Retina (tissue), 1 donor: ENCODE results near the gene BTC.
"Not testable (repeated sequence)": the region's sequence is repeated elsewhere in the genome, so short reads cannot be mapped to it uniquely, and the experiment has no call there.

Experiments used
- DNase-seq: peaks from one replicate; pipeline ENCODE4 v3.0.0-alpha.2; 2016

Gene BTC, protein sequence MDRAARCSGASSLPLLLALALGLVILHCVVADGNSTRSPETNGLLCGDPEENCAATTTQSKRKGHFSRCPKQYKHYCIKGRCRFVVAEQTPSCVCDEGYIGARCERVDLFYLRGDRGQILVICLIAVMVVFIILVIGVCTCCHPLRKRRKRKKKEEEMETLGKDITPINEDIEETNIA

DNA sequence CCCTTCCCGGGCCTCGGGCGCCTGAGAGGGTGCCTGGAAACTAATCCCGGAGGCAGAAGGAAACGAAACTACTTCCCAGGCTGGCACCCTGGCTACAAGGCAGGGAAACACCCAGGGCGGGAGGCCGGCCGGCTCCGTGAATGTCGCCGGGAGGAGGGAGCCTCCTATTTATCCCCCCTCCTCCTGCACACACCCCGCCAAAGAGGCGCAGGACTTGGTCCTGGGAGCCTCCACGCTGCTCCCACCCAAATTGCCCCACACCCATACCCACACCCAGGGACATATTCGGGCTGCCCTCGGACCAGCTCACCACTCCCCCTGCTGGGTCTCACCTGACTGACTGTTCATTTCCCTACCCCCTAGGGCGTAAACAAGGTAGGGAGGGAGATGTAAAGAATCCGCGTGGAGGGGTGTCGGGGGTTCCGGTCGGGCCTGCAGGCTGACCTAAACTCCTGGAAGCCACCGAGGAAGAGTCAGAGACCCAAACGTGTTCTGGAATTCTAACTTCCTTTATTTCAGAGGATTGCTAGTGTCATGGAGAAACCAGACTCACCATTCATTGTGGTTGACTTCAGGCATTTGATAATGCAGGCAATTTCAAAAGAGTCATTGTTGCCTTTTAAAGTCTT is at the start of gene BTC:
Gene BTC (minus strand): TSS at position 142 of the 629 bp plus-strand sequence. CDS start 198 bp downstream, outside the sequence.
- DNase-seq, result no peak

DNA sequence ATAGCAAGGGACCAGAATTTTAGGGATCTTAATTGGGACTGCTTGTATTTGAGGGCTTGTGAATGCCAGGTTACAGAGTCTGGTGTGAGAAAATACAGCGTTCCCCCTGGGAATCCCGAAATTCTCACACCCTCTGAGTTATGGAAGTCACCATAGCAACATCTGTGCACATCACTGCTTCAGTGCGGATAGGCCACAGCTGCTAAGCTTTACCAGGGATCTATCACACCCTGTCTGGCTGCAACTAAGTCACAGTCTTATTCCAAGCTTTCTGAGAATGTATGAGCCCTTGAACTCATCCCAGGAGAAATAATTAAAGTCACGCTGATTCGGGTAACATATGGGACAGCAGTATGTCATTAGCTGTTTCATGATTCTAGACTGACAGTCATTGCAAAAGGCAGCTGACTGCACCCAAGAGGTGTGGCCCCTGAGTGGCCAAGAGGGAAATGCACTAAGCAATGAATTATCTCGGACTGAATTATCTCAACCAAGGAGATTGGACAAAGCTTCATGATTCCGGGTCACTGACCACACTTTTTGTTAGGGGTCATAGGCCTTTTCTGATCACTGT is 46.7 kb upstream of the BTC start:
- DNase-seq, result peak; percentile 39

DNA sequence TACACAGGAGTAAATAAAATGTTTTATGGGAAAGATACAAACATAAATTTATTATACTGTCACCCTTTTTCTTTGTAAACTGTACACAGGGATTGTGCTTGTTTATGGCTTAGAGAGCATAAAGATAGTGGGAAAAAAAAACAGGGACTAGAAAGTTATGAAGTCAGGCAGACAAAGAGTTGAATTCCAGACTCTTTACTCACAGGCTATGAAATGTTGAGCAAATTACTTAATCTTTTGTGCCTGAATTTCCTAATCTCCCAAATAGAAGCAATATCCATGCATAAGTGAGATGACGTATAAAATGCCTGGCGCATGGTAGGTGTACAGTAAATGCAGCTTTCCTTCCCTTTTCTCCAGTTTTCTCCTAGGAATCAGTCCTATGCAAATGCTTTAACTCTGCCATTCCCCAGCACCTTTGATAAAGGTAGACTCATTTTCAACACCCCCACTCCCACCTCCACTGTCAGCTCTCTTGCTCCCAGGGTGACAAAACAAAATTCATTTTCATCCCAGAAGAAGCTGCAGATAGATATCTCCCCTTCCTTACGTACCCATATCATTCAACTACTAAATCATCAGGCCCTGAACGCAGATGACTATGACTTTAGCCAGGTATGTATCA is 44.5 kb upstream of the BTC start:
- DNase-seq, result no peak

DNA sequence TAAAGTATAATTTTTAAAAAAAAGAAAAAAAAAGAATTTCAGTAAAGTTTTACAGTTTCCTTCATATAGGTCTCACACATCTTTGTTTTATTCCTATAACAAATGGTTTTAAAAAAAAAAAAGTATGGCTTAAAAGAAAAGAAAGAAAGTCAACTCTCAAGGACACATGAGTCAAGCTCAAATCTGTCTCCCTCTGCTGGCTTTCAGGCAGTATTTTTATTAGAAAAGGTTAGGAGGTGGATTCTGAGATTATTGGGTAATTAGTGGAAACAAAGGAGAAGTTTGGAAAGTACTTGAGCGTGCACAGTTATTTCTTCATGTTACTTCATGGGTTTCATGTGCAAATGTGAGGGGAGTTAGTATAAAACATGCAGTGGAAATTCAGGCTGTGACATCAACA is 36.6 kb upstream of the BTC start:
- no peak for DNase-seq

DNA sequence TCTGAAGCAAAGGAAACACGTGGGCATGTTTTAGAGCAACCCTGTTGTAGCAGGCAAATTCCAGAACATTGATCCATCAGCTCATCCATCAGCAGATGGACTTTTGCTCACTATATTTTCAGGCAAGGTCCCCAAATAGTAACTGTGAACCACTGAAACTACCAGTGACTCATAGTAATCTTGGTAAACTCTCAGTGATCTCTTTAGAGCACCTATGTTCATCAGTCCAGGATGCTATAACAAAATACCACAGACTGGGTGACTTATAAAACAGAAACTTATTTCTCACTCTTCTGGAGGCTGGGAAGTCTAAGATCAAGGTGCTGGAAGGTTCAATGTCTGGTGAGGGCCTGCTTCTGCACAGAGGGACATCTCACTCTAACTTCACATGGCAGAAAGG is 28.9 kb upstream of the BTC start:
- no peak for DNase-seq

DNA sequence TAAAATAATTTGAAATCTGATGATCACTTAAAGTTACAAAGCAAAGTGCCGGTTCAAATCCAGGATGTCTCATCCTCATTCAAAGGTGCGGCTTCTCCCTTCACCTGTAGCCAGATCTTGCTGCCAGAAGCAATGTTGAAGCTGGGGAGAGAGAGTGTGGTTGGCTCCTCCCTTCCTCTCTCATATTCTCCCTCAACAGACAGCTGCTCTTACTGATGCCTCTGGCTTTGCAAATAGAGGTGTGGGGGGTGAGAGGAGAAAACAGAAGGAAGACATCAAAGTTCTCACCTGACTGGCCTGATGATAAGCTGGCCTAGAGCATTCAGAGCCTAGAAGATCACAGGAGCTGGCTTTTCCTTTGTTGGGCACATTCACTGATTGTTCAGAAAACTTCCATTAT is 28.3 kb upstream of the BTC start:
- DNase-seq, result no peak

DNA sequence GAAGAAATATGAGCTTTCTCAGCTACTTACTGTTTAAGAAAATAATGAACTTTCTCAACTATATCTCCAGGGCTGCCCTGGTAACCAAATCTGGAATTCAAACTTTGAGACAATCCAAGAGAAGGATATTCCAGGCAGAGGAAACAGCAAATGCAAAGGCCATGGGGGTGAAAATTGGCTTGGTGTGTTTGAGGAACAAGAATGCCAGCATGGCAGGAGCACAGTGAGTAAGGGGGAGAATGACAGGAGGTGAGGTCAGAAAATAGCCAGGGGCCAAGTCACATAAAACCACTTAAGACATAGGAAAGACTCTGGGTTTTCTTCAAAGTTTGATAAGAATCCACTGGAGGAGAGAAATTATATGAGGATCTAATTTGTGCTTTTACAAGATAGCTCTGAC is 27.2 kb upstream of the BTC start:
- DNase-seq, result no peak

DNA sequence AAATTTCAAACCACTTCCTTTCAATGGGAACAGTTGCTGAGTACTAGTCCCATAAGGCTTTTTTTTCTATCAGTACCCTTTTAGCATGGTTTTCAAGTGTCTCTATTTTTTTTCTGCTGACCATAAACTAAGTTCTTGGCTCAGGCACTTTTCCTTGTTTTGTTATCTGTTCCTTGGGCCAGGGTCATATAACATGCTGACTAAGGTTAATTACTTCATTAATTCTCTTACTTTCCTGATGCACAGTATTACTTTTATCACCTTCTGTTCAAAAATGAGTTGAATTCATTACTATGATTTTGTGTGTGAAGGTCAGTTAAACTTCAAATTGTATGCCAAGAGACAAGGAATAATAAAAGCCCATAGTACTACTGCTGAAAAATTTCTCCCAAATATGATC is 19.7 kb upstream of the BTC start:
- DNase-seq, result no peak

DNA sequence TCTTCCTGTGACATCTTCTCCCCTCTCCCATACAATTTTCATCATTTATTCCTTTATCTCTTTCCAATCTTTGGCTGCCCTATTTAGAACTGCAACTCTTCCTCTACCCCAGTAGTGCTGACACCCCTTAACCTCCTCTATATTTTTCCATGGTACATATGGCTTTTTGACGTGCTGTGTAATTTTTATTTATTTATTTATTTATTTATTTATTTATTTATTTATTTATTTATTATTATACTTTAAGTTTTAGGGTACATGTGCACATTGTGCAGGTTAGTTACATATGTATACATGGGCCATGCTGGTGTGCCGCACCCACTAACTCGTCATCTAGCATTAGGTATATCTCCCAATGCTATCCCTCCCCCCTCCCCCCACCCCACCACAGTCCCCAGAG is 17.7 kb upstream of the BTC start:
- not testable (repeated sequence) for DNase-seq

DNA sequence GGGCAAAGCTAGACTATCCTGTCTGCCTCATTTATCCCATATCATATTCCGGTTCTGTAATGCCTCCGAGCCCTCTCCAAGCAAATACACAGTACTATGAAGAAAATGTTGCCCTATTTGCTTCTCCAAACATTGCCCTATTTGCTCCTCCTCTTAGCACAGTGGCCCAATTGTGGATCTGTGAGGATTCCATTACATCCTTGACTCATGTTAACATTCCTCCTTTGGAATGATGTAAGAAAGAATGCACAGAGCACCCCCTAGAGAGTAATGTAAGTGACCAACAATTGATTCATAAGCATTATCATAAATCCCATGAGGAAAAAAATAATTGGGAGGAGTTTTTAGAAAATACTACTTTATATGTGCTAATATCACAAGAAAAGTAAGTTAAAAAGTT is 11.3 kb upstream of the BTC start:
- DNase-seq, result no peak

DNA sequence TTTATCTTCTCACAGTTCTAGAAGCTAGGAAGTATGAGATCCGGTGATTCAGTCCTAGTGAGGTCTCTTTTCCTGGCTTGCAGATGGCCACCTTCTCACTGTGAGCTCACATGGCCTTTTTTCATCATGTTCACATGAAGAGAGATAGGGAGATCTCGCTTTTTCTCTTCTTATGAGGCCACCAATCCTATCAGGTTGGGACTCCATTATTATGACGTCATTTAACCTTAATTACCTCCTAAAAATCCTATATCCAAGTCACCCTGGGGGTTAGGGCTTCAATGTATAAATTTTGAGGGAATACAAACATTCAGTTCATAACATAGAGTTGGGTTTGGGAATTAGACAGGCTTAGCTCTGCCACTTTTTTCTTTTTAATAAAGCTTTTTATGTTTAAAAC is 6.0 kb upstream of the BTC start:
- no peak for DNase-seq

DNA sequence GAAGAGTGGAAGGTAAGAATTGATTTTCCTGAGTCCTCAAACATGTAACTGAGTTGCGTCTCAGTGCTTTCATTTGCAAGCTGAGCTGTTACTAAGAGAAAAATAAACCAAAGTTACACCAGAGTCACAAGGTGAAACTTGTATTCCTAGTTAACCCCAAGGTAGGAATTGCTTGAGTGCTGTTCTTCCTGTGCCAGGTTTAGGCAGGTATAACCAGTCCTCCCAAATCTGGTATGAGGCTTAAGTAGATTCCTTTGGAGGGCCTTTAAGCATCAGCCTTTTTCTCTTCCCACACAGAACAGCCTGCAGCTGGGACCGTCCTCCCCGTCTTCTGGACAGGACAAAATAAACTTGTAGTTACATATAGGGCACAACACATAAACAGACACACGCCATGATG is 2.3 kb upstream of the BTC start:
- no peak for DNase-seq

DNA sequence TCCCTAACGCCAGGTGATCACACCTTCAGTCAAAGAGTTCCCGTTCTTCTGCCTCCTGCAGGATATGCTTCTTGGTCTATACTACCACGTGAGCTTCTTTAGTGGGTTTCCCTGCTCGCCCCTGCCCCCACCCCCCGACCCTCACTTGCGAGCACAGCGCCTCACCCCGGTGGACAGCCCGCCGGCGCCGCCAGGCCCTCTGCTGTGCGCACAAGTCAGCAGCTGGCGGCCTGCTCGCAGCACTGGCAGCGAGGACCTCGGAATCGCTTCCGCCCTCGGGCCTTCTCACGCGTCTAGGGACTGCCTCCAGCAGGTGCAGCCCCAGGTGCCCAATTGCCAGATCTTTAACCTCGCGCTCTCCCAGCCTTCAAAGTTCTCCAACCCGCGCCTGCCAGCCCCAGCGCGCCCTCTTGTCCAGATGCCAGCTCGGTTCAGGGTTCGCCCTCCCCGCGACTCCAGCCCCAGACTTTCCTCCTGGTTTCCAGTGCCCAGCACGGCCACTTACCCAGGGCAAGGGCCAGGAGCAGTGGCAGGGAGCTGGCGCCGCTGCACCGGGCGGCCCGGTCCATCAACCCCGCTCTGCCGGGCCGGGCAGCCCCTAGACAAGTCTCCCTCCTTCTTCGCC is 454 bp downstream of the BTC start:
- DNase-seq, result peak; percentile 88

DNA sequence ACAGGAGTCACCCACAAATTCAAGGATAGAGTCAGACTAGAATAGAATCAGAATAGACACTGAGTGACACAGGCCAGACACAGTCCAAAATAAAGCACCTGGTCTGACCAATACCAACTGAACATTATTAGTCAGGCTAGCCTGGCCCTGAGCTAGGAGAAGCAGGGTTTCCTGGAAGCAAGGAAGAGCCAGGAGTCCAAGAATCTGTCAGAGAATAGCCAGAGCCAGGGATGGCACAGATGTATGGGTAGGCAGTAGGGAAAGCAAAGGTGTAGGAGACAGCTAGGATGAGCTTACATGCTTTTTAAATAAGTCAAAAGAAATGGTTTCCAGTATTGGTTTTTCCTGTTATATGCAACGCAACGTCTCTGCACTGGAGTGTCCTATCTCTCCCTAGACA is 3.7 kb downstream of the BTC start:
- DNase-seq, result no peak

DNA sequence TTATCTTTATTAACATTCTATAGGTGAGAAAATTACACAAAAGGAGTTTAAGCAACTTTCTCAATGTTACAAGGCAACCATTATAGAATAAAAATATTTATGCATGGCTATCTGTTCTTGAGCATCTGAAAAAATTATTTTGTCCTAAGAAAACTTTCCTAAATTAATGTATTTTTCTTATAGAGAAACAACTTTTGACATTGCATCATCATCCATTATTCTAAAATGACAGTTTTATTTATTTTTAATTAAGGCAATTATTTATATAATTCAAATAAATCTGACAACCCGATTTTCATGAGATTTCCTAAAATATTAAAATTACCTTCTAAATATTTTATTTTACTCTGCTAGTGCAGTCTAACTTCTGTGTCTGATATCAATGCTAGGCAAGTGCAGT is 4.8 kb downstream of the BTC start:
- no peak for DNase-seq

DNA sequence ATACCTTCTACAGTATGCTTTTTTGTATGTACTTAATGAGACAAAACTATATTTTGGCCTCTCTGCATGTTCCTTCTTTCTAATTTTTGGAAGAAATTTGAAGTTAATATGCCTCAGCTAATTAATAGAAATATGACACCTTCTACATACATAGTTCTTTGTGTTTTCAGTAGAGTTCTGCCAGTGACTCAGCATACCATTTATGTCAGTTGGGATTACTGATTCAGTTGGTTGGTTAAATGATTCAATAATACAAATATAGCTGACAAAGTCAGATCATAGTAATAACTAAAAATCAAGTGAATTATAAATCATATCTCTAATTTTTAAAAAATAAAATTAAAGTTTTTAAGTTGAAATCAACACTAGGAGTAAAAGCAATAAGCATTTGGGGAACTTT is 16.8 kb downstream of the BTC start:
- DNase-seq, result no peak

DNA sequence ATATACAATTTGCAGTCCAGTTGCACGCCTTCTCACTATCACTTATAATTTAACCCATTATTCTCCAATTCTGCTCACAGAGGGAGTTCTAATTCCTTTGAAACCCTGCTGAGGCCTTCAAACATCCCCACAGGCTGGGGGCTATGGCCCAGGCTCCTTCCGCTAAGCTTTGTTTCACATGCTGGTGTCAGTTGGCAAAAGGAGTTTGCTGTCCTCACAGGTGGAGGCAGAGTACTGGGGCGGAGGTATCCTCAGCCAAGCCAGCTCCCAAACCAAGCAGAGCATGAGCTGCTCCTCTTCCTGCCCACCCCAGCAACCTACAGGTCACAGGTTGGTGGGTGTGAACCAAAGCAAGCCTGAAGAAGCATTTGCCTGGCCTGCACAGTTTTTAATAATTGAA is 21.5 kb downstream of the BTC start:
- no peak for DNase-seq

DNA sequence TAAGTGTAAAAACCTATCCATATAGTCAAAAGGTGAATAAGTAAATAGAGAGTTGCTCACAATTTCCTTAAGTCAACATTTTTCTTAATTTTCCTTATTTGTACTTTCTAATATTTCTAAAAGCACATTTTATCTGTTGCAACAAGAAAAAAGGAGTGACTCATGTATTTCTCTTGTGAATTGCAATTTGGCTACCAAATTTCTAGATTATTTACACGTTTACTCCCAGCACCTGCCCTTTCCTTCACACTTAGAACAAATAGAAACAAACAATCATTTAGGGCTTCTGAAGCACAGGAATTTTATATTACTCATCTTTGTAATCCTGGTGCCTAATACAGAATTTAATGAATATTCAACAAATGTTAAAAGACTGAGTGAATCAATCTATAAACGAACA is 22.2 kb downstream of the BTC start:
- DNase-seq, result no peak

DNA sequence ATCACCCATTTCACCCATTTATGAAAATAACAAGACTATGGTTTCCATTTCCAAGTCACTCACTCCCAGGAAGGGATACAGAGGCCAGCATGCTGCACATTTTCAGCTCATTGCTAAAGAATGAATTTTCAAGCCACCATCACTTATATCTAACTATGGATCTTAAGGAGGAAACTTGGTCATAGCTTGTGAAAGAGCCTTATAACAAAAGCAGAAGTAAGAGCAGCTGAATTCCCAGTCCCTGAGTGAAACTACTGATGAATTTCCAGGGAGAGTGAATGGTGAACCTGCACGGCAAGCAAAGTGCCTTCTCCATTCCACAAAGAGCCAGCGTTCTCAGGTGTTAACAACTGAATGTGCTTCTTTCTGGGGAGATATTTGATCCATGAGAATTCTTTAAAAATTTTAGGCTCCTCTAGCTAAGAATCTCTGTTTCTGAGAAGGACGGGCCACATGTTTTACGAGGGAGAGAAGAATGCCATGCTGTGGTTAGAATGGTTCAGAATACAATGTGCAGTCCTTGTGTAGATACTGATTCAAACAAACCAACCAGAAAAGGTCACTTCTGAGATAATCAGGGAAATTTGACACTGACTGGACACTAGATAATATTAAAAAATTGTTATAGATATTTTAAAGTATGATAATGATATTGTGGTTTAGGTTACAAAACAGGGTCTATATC is 24.0 kb downstream of the BTC start:
- DNase-seq, result no peak

DNA sequence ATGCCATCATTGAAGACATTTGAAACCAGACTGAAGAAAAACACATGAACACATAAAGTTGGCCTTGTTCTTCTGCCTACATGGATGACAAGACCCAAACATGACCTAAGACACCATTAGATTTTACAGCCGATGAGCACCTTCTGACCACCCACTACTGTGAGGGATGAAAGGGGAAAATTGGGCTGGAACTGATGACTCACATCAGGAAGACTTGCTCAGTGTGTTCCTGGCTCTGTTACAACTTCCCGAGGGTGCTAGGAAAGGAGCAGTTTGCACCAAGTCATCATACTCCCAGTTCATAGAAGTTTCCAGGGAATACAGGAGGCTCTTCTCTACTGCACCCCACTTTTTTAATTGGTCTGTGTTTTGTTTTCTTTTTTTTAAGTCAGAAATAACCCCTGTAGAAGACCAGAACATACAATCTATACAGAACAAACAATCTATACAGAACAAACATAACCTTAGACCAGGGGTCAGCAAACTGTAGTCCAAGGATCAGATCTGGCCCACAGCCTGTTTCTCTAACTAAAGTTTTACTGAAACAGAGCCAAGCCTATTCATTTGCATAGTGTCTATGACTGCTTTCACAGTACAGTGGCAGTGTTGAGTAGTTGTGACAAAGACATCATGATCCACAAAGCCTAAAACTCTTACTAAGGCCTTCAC is 25.3 kb downstream of the BTC start:
- no peak for DNase-seq

DNA sequence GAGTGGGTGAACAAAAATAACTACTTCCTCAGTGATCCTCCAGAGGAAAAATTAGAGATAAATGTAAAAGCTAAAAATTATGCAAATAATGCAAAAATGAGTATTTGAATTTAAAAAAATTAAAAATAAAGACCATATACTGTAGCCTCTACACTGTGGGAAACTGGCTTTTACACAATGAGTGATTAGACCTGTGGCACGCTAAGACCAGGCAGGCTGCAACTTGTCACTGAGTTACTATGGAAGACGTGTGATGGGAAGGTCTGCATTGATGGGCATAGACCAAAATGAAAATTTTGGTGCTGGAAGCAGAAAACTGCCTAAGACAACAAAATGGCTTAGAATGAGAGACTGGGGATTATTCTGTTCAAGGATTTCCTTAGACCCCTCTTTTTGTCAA is 30.2 kb downstream of the BTC start:
- DNase-seq, result no peak

DNA sequence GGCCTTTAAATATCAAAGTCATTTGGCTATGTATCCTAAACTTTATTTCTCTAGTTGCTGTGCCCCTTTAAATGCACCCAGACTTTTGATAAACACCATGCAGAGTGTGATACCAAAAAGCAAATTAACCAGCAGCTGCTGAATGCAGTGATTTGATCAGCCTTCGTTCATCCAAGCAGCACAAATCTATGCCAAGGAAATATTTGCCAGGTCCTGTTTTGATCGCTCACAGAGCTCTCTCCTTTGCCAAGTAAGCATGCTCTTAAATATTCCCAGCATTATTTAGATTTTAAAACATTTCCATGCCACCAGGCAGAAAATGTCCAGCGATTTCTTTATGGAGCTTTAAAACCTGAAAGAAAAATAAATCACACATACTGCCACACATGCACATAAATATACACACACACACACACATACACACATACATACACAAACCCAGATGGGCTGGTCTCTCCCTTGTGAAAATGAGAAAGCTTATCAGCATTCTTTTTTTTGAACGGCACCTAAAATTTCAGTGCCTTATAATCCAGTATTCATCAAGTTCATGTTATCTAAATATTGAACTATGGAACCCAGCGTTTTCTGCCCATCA is 35.7 kb downstream of the BTC start:
- DNase-seq, result peak; percentile 59
